HCT116 (cell line): Measurements from ENCODE around the gene MAL. TPM values are rescaled to one million over a fixed set of nuclear protein-coding genes. Genes with fewer than 3 reads are reported as not detected.

Experiments used
- ATAC-seq: fragments of 200-7000 bp; cut with Tn5 transposase; 2 replicates; pipeline ENCODE4 v1.9.1; 2020; ENCODE audit warnings: mild to moderate bottlenecking, moderate library complexity
- BruUV-seq: library from RNA; stranded (reverse); fragments of 400-500 nt; replicated peaks from 2 replicates; lab custom pipeline; 2021; lab: Mats Ljungman, UMichigan
- CTCF ChIA-PET: fragments of 300-600 bp; sonication (Branson Sonifier 250); formaldehyde crosslinking; loops from one replicate; lab custom pipeline; 2021; ENCODE audit warnings: antibody characterized with exemption; lab: Charles Lee
- POLR2A ChIA-PET: fragments of 300-600, 350-600 bp; sonication (Branson Sonifier 250); formaldehyde crosslinking; loops from one replicate; lab custom pipeline; 2021; ENCODE audit warnings: antibody characterized with exemption; lab: Charles Lee
- RAD21 ChIA-PET, 2 experiments: fragments of 300-600 bp; sonication (Branson Sonifier 250); formaldehyde crosslinking; loops; one replicate each; lab custom pipeline; 2023; ENCODE audit warnings: low total read pairs in 2 of 2; ENCODE audit not compliant: uncharacterized antibody in 2 of 2, unreplicated experiment in 2 of 2, low non-redundant PET in 1 of 2; lab: Charles Lee
- DNase-seq: peaks from one replicate; pipeline ENCODE4 v3.0.0-alpha.2; 2010; ENCODE audit warnings: low read depth, low spot score
- H2AFZ ChIP-seq: fragments of 200-600 bp; shearing (Covaris generic), sonication (generic); 2 replicates; pipeline ENCODE4 v1.6.1; 2017; ENCODE audit warnings: low read depth, mixed run types, mixed read lengths, antibody characterized with exemption, low read length; ENCODE audit not compliant: poor library complexity, severe bottlenecking
- H3K27ac ChIP-seq: 2 replicates; pipeline ENCODE4 v1.5.1; 2012; ENCODE audit warnings: low read depth, low read length
- H3K27me3 ChIP-seq: fragments of 200-600 bp; sonication (generic); 2 replicates; pipeline ENCODE4 v1.6.1; 2016; ENCODE audit warnings: mixed run types, low read length, mixed read lengths; ENCODE audit not compliant: insufficient read depth
- H3K36me3 ChIP-seq, 2 experiments: fragments of 200-500 bp in 1 of 2; fragments of 200-600 bp in 1 of 2; sonication (Bioruptor generic) in 1 of 2; sonication (generic) in 1 of 2; 2 replicates each; pipeline versions ENCODE4 v1.5.1 to v1.6.1; 2014 to 2016; ENCODE audit warnings: low read length in 2 of 2, inconsistent platforms in 1 of 2, mixed read lengths in 1 of 2, mixed run types in 1 of 2; ENCODE audit not compliant: insufficient read depth in 2 of 2, control insufficient read depth in 1 of 2
- H3K4me1 ChIP-seq, 2 experiments: fragments of 200-600 bp in 1 of 2; sonication (generic) in 1 of 2; 2 replicates each; pipeline versions ENCODE4 v1.5.1 to v1.6.1; 2012 to 2017; ENCODE audit warnings: low read length in 2 of 2, inconsistent platforms in 1 of 2, mild to moderate bottlenecking in 1 of 2, mixed read lengths in 1 of 2, mixed run types in 1 of 2, moderate library complexity in 1 of 2; ENCODE audit not compliant: insufficient read depth in 2 of 2, control insufficient read depth in 1 of 2
- H3K4me2 ChIP-seq: fragments of 200-600 bp; sonication (generic); 2 replicates; pipeline ENCODE4 v1.6.1; 2017; ENCODE audit warnings: mixed run types, low read length, mixed read lengths
- H3K4me3 ChIP-seq, 2 experiments: fragments of 200-600 bp in 1 of 2; sonication (generic) in 1 of 2; replicated peaks in 1 of 2; 2 replicates each; pipeline ENCODE4 v1.5.1; 2011 to 2016; ENCODE audit warnings: low read length in 2 of 2, control low read depth in 1 of 2, low read depth in 1 of 2, mild to moderate bottlenecking in 1 of 2, mixed read lengths in 1 of 2, mixed run types in 1 of 2
- H3K79me2 ChIP-seq: fragments of 200-600 bp; sonication (generic); 2 replicates; pipeline ENCODE4 v1.6.1; 2017; ENCODE audit warnings: mild to moderate bottlenecking, mixed run types, low read length, moderate library complexity, mixed read lengths; ENCODE audit not compliant: insufficient read depth
- H3K9ac ChIP-seq: fragments of 200-600 bp; sonication (generic); 2 replicates; pipeline ENCODE4 v1.6.1; 2016; ENCODE audit warnings: low read length, mixed read lengths
- H3K9me2 ChIP-seq: fragments of 200-600 bp; sonication (generic), shearing (Covaris generic); 2 replicates; pipeline ENCODE4 v1.6.1; 2017; ENCODE audit warnings: mixed run types, mild to moderate bottlenecking, moderate library complexity; ENCODE audit not compliant: insufficient read depth
- H3K9me3 ChIP-seq, 2 experiments: fragments of 200-500 bp in 1 of 2; fragments of 200-600 bp in 1 of 2; sonication (Bioruptor generic) in 1 of 2; sonication (generic) in 1 of 2; 2 replicates each; pipeline ENCODE4 v1.6.1; 2014 to 2017; ENCODE audit warnings: low read length in 2 of 2, mixed read lengths in 2 of 2, inconsistent platforms in 1 of 2, low read depth in 1 of 2, mild to moderate bottlenecking in 1 of 2, mixed run types in 1 of 2, moderate library complexity in 1 of 2; ENCODE audit not compliant: control insufficient read depth in 1 of 2, insufficient read depth in 1 of 2
- H4K20me1 ChIP-seq: fragments of 200-600 bp; sonication (generic), shearing (Covaris generic); 2 replicates; pipeline ENCODE4 v1.6.1; 2017; ENCODE audit warnings: mixed run types, mild to moderate bottlenecking, moderate library complexity; ENCODE audit not compliant: insufficient read depth
- CBX3 ChIP-seq: IDR thresholded peaks from 2 replicates; pipeline ENCODE4 v1.6.1; 2012; ENCODE audit warnings: low read depth
- CEBPB ChIP-seq: IDR thresholded peaks from 2 replicates; pipeline ENCODE4 v1.6.1; 2012; ENCODE audit warnings: low read depth
- ELF1 ChIP-seq: IDR thresholded peaks from 2 replicates; pipeline ENCODE4 v1.6.1; 2012; ENCODE audit warnings: low read depth, borderline replicate concordance
- EZH2 ChIP-seq: fragments of 200-600 bp; sonication (generic); IDR thresholded peaks from 2 replicates; pipeline ENCODE4 v1.6.1; 2017; ENCODE audit warnings: antibody characterized with exemption, mixed run types
- FOSL1 ChIP-seq: IDR thresholded peaks from 2 replicates; pipeline ENCODE4 v1.6.1; 2012; ENCODE audit warnings: low read depth
- POLR2AphosphoS5 ChIP-seq: IDR thresholded peaks from 2 replicates; pipeline ENCODE4 v1.6.1; 2011; ENCODE audit warnings: mild to moderate bottlenecking, low read depth, low read length, moderate library complexity
- RAD21 ChIP-seq: IDR thresholded peaks from 2 replicates; pipeline ENCODE4 v1.6.1; 2012; ENCODE audit warnings: low read depth, mild to moderate bottlenecking
- SIN3A ChIP-seq: IDR thresholded peaks from 2 replicates; pipeline ENCODE4 v1.6.1; 2012; ENCODE audit warnings: low read depth
- SP1 ChIP-seq: IDR thresholded peaks from 2 replicates; pipeline ENCODE4 v1.6.1; 2012; ENCODE audit warnings: low read depth
- SRF ChIP-seq: IDR thresholded peaks from 2 replicates; pipeline ENCODE4 v1.6.1; 2012; ENCODE audit warnings: low read depth
- TCF7L2 ChIP-seq: IDR thresholded peaks from 2 replicates; pipeline ENCODE4 v1.7.0; 2011; ENCODE audit warnings: borderline replicate concordance, inconsistent platforms; ENCODE audit not compliant: insufficient read depth, insufficient read length; ENCODE audit errors: extremely low read depth
- YY1 ChIP-seq: IDR thresholded peaks from 2 replicates; pipeline ENCODE4 v1.6.1; 2011; ENCODE audit warnings: low read length, low read depth, moderate library complexity, mild to moderate bottlenecking; ENCODE audit not compliant: insufficient replicate concordance; ENCODE audit errors: extremely low read depth
- ZFX ChIP-seq: fragments of 450-650 bp; IDR thresholded peaks from 2 replicates; pipeline ENCODE4 v1.6.1; 2017
- ZNF274 ChIP-seq: fragments of 200-500 bp; sonication (Bioruptor generic); IDR thresholded peaks from 2 replicates; pipeline ENCODE4 v1.6.1; 2014; ENCODE audit warnings: mild to moderate bottlenecking, low read depth, low read length, inconsistent platforms
- intact Hi-C: fragments of 100-400 bp; cut with micrococcal nuclease; formaldehyde crosslinking; loops from 2 replicates; pipeline ENCODE4 v1.10.0; 2022
- total RNA-seq: library from RNA; stranded (reverse); gene quantifications from one replicate; pipeline ENCODE4 v1.2.1, GENCODE V29; 2021; ENCODE audit not compliant: unreplicated experiment
- TF ChIP-seq, protein P1 (sequence below): IDR thresholded peaks from 2 replicates; pipeline ENCODE4 v1.6.1; 2012; ENCODE audit warnings: low read depth
- TF ChIP-seq, protein P2 (sequence below): IDR thresholded peaks from 2 replicates; pipeline ENCODE4 v1.6.1; 2012
- TF ChIP-seq, protein P3 (sequence below), 3 experiments: fragments of 200-600 bp in 1 of 3; sonication (generic) in 1 of 3; IDR thresholded peaks in 2 of 3; conservative IDR thresholded peaks in 1 of 3; 2 replicates each; pipeline ENCODE4 v1.5.1; 2012 to 2017; ENCODE audit warnings: low read depth in 2 of 3, low read length in 2 of 3, antibody characterized with exemption in 1 of 3, borderline replicate concordance in 1 of 3, control low read depth in 1 of 3, mild to moderate bottlenecking in 1 of 3, mixed read lengths in 1 of 3, mixed run types in 1 of 3, moderate library complexity in 1 of 3; ENCODE audit not compliant: insufficient read depth in 1 of 3

MAL gene
- total RNA-seq, 1 experiment from 2014 or later: not detected

DNA sequence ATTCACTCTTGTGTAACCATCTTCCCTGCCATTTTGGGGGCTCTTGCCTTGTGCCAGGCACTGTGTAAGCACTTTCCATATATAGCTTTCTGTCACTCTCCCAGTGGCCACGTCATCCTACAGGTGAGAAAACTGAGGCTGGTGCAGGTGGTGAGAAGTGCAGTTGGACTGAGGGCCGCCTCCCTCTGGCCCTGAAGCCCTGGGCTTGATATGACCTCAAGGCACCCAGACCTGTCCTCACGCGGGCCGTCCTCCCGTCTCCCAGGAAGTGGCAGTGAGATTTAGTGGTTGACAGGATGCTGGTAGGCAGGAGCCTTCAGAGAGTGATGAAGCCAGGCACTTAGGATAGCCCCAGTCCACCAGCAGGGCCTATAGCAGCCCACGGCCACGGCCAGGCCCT, 30.5 kb downstream of the MAL start (continued):
- TF ChIP-seq, protein P1, sequence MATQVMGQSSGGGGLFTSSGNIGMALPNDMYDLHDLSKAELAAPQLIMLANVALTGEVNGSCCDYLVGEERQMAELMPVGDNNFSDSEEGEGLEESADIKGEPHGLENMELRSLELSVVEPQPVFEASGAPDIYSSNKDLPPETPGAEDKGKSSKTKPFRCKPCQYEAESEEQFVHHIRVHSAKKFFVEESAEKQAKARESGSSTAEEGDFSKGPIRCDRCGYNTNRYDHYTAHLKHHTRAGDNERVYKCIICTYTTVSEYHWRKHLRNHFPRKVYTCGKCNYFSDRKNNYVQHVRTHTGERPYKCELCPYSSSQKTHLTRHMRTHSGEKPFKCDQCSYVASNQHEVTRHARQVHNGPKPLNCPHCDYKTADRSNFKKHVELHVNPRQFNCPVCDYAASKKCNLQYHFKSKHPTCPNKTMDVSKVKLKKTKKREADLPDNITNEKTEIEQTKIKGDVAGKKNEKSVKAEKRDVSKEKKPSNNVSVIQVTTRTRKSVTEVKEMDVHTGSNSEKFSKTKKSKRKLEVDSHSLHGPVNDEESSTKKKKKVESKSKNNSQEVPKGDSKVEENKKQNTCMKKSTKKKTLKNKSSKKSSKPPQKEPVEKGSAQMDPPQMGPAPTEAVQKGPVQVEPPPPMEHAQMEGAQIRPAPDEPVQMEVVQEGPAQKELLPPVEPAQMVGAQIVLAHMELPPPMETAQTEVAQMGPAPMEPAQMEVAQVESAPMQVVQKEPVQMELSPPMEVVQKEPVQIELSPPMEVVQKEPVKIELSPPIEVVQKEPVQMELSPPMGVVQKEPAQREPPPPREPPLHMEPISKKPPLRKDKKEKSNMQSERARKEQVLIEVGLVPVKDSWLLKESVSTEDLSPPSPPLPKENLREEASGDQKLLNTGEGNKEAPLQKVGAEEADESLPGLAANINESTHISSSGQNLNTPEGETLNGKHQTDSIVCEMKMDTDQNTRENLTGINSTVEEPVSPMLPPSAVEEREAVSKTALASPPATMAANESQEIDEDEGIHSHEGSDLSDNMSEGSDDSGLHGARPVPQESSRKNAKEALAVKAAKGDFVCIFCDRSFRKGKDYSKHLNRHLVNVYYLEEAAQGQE: no peak
- TF ChIP-seq ZFX (no peak), CEBPB (no peak)
- TF ChIP-seq, protein P2, sequence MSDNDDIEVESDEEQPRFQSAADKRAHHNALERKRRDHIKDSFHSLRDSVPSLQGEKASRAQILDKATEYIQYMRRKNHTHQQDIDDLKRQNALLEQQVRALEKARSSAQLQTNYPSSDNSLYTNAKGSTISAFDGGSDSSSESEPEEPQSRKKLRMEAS: no peak

DNA sequence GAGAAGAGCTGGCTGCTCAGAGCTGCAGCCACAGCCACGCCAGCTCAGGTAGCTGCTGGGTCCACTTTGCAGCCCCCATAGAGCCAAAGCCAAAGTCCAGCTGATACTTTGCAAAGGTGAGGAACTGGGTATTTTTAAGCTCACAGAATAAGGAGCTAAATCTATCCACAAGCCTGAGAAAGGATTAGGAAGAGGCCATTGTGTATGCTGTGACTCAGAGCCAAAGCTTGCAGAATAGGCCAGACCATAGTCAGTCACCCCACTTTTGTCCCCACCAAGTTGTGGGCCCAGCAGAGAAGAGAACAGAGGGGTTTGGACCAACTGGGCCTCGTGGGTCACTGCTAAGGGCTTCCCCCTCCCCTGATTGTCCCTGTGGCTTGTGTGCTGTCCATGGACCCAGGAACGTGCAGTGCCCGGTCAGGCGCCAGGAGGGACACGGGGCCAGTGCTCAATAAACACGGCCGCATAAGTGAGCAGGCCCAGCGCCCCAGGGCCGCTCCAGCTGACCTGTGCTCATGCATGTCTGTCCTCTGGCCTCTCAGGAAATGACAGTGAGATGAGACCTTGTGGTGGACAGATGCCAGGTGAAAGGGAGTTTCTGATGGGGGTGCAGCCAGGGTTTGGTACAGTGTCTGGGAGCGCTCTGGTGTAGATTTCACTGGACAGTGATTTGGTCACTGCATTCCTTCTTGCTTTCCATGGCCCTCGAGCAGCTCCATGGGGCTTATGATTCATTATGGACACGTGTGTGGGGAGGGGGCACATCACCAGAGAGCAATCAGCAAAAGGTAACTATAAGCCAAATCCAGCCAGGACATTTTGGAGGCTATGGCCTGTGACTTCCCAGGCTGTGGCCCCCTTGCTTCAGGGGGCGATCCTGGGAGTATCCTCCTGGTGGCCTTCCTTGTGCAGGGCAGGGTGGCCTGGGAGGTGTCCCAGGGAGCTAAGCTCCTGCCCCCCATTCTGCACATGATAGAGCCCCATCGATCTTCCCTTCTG, 31.3 kb downstream of the MAL start:
- H3K4me3 ChIP-seq: no peak overlapping the region
- H3K9me2 ChIP-seq: no peaks in the 10 kb centered on the region
- intact Hi-C loops: no loop called here
- ChIA-PET POLR2A (no interaction called here), CTCF (no interaction called here), RAD21 (no interaction called here)
- ATAC-seq (no peak), DNase-seq (no peak)
- peaks cover 12% of the 10 kb centered on the region; the same call in 1 of the 2 replicates for H3K27me3 ChIP-seq
- H4K20me1 ChIP-seq: no peaks in the 10 kb centered on the region
- no peak overlapping the region for H2AFZ ChIP-seq
- H3K27ac ChIP-seq: no peak overlapping the region
- no peaks in the 10 kb centered on the region for H3K79me2 ChIP-seq
- H3K36me3 ChIP-seq: no peaks in the 10 kb centered on the region
- no peak overlapping the region for H3K4me2 ChIP-seq
- no TSS peak for BruUV-seq
- H3K9me3 ChIP-seq: no peaks in the 10 kb centered on the region
- H3K4me1 ChIP-seq: peaks cover 0 to 3% of the 10 kb centered on the region in 2 experiments; a peak in 1 of 4 replicates
- TF ChIP-seq FOSL1 (no peak), EZH2 (no peak), SIN3A (no peak), SP1 (no peak), CBX3 (no peak), TCF7L2 (no peak), SRF (no peak), ZFX (no peak), POLR2AphosphoS5 (no peak), YY1 (no peak), CEBPB (no peak), RAD21 (no peak), ZNF274 (no peak), ELF1 (no peak)
- TF ChIP-seq, protein P2: no peak
- TF ChIP-seq, protein P3, sequence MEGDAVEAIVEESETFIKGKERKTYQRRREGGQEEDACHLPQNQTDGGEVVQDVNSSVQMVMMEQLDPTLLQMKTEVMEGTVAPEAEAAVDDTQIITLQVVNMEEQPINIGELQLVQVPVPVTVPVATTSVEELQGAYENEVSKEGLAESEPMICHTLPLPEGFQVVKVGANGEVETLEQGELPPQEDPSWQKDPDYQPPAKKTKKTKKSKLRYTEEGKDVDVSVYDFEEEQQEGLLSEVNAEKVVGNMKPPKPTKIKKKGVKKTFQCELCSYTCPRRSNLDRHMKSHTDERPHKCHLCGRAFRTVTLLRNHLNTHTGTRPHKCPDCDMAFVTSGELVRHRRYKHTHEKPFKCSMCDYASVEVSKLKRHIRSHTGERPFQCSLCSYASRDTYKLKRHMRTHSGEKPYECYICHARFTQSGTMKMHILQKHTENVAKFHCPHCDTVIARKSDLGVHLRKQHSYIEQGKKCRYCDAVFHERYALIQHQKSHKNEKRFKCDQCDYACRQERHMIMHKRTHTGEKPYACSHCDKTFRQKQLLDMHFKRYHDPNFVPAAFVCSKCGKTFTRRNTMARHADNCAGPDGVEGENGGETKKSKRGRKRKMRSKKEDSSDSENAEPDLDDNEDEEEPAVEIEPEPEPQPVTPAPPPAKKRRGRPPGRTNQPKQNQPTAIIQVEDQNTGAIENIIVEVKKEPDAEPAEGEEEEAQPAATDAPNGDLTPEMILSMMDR (IDR thresholded peaks at IDR 0.05 in 2 of 3, conservative IDR thresholded peaks at IDR 0.05 in 1 of 3; ENCODE audit: borderline replicate concordance in 1 of 3, insufficient read depth in 1 of 3, low read depth in 2 of 3, low read length in 2 of 3): no peak
- TF ChIP-seq, all 23 proteins: peak for 0
- no peak overlapping the region for H3K9ac ChIP-seq
